GM12801 (cell line): ENCODE results near the gene CFAP299.

Experiments
- TF ChIP-seq, protein P1 (sequence below): IDR thresholded peaks from one replicate; pipeline ENCODE4 v1.5.1; 2011; ENCODE audit warnings: control low read depth; ENCODE audit not compliant: insufficient read length; ENCODE audit errors: extremely low read depth

CFAP299 gene

DNA sequence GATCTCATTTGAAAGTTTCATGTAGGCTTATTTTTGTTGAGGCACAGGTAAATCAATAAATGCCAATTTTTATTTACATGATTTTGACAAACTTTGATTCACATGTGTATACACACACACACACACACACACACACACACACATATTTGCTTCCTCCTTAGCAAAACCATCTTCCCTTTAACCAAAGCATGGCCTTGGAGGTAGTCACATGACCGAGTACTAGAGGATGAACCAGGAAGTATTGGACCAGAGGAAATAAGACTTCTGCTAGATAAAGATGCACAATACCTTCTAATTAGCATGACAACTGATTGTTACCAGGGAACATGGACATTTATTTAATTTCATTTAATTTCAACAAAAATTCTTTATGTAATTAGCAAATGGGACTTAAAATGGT, 23.4 kb upstream of the CFAP299 start:
- TF ChIP-seq, protein P1, sequence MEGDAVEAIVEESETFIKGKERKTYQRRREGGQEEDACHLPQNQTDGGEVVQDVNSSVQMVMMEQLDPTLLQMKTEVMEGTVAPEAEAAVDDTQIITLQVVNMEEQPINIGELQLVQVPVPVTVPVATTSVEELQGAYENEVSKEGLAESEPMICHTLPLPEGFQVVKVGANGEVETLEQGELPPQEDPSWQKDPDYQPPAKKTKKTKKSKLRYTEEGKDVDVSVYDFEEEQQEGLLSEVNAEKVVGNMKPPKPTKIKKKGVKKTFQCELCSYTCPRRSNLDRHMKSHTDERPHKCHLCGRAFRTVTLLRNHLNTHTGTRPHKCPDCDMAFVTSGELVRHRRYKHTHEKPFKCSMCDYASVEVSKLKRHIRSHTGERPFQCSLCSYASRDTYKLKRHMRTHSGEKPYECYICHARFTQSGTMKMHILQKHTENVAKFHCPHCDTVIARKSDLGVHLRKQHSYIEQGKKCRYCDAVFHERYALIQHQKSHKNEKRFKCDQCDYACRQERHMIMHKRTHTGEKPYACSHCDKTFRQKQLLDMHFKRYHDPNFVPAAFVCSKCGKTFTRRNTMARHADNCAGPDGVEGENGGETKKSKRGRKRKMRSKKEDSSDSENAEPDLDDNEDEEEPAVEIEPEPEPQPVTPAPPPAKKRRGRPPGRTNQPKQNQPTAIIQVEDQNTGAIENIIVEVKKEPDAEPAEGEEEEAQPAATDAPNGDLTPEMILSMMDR: no peak

DNA sequence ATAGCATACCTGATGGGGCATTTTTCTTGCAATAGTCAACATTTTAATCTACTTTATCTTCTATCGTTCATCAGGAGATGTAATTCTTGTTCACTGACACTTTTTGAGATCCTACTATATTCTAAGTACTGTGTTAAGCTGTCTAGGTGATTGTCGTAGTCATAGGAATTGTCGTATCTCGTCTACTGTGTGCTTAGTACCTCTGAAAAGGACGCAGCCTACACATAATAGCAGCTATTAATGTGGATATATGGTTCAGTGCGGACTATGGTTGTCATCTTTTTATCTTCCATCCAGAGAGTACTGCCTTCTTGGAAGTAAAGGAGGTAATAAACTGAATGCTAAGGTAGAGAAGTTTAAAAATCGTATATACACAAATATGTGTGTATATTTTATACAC, 21.9 kb upstream of the CFAP299 start:
- TF ChIP-seq, protein P1: no peak

DNA sequence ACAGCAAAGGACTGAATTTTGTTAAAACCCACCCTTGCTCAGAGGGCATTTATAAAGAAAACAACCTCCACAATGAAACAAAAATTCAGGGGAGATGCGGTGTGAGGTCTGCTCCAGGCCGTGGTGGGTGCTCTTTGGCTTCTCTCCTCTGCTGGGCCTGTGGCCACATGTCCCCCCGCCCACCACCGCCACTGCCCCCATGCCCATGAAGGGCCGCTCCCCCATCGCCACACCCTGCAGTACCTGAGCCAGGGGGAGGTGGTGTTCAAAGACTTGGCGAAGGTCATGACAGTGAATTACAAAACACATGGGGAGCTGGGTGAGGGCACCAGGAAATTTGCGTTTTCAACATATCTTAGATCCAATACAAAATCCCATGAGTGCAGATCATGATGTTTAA, 14.2 kb upstream of the CFAP299 start:
- TF ChIP-seq, protein P1: no peak

DNA sequence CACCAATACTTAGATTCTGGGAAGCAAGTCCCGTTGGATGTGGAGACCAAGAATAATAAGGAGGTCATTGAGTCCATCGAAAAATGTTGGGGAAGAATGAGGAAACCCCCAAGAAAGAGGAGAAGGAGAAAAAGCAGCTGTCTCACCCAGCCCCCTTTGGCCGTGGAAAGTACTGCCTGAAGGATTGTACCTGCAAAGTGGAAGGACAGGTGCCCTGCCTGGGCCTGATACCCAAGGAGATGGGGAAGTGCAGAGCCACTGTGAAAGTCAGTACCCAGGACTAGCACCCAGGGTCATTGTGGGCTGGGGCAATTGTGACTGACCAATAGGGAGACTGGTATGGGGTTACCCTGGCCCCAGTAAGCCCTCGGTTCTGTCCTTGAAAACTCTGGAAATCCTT, 13.8 kb upstream of the CFAP299 start:
- TF ChIP-seq, protein P1: no peak

DNA sequence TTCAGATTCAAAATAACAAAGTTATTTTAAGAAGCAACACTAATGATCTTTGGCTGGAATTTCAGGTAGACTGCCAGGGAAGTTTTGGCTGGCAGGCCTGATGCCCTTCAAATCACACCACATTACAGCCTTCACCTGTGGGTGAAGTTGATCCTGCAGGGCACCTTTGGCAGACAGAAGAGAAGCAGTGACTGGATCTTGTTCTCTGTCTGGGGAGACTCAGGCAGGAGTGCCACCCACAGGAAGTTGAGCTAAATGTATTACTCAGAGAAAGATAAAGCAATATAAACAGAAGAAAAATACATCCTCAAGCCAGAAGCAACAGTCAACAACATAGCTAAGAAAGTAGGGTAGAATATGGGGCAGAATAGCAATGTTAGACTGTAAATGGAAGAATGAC, 12.8 kb upstream of the CFAP299 start:
- TF ChIP-seq, protein P1: no peak

DNA sequence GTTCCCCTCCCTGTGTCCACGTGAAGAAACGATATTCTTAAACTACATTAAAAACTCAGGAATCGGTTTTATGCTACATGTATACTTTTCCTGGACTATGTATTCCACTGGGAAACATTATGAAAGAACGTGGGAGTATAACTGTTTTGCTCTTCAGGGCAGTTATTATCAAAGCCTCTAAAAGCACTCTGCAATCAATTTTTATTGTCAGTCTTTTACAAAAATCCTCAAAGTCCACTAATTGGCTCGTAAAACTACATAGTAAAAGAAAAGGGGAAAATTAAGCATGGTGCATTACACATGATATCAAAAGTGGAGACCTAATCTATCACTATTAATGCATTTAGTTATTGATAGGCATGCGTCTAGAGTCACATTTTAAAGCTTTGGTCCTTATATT, 11.4 kb upstream of the CFAP299 start:
- TF ChIP-seq, protein P1: no peak

DNA sequence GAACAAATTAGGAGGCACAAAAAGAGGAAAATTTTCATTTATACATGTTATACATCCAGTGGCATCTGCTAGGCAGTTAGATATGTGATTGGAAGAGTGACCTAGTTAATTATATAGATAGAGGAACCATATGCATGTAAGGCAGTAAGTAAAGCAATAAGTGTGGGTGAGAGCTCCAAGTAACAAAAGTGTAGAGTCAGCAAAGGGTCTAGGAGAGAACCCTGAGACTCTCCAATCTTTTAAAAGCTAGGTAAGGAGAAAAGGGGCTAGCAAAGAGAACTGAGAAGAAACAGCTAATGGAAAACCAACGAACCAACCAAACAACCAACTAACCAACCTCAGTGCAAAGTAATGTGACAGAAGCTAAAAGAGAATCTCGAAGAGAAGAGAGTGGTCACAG, 3.8 kb upstream of the CFAP299 start:
- TF ChIP-seq, protein P1: no peak

DNA sequence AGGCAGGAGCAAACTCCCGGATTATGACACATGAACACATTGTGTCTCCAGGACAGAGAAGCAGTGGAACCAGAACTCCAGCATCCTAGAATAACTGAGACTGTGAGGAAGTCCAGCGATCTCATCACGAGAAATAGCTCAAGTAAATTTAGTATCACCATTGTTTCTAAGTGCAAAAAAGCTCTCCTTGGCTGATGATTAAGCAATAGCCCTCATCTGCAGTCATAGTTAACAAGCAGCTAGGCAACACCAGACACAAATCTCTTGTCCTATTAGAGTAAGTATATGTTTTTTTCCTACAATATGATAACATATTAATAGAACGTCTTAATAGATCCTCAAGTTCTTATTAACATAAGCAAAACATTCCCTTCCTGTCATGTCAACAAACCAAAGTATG, 2.4 kb upstream of the CFAP299 start:
- TF ChIP-seq, protein P1: no peak
